ENCODE measurements around the gene DGLUCY. TPM values are rescaled to one million over a fixed set of nuclear protein-coding genes. Genes with fewer than 3 reads are reported as not detected.

Gene DGLUCY
- total and polyA plus RNA-seq, 2 of the 13 experiments (the other 11 are each of a cell fraction or from before 2014, with no cell fraction given): 14.8 to 36.3 TPM

GRCh38 chr14:91229743-91230200 lies 115.9 kb downstream of the DGLUCY start:
- TF ChIP-seq ATF2 (CRISPR knock-in tag; IDR thresholded peaks at IDR 0.05) (no peak), ZNF296 (CRISPR knock-in tag; conservative IDR thresholded peaks at IDR 0.05) (no peak), ZMYM4 (CRISPR knock-in tag; IDR thresholded peaks at IDR 0.05) (no peak), CEBPB (IDR thresholded peaks at IDR 0.05; ENCODE audit: borderline replicate concordance, low read depth, low read length) (no peak), GMEB1 (CRISPR knock-in tag; IDR thresholded peaks at IDR 0.05; ENCODE audit: borderline replicate concordance) (no peak), ZNF451 (CRISPR knock-in tag; IDR thresholded peaks at IDR 0.05) (no peak), THRA (CRISPR knock-in tag; IDR thresholded peaks at IDR 0.05; ENCODE audit: borderline replicate concordance) (no peak), ZNF556 (CRISPR knock-in tag; IDR thresholded peaks at IDR 0.05; ENCODE audit: borderline replicate concordance) (no peak), SSRP1 (CRISPR knock-in tag; IDR thresholded peaks at IDR 0.05) (no peak), MAF1 (CRISPR knock-in tag; IDR thresholded peaks at IDR 0.05; ENCODE audit: borderline replicate concordance) (no peak), USF2 (IDR thresholded peaks at IDR 0.05; ENCODE audit: low read depth, low read length) (no peak), USF2 (CRISPR knock-in tag; IDR thresholded peaks at IDR 0.05; ENCODE audit: borderline replicate concordance) (no peak), RFXANK (CRISPR knock-in tag; IDR thresholded peaks at IDR 0.05) (no peak), FOXJ3 (CRISPR knock-in tag; IDR thresholded peaks at IDR 0.05; ENCODE audit: borderline replicate concordance) (no peak), ISL2 (CRISPR knock-in tag; IDR thresholded peaks at IDR 0.05) (no peak), ZNF580 (CRISPR knock-in tag; IDR thresholded peaks at IDR 0.05; ENCODE audit: borderline replicate concordance, low read depth) (no peak)
- no peak overlapping the region for H3K4me2 ChIP-seq (ENCODE audit: low read depth, low read length)
- H4K20me1 ChIP-seq (ENCODE audit: insufficient read depth, low read length): no peaks in the 10 kb centered on the region
- H3K79me2 ChIP-seq (ENCODE audit: insufficient read depth, low read length): no peaks in the 10 kb centered on the region
- 88% methylated on average over 5 of the region's 6 CpGs for WGBS (ENCODE audit: low lambda C conversion rate)
- no peaks in the 10 kb centered on the region for H3K4me1 ChIP-seq (ENCODE audit: insufficient read depth, low read length)
- in situ Hi-C loops (cut with HindIII; ENCODE audit: extremely low pct_ligation_motif_present, low pct_unique_long_range_greater_than_20kb) (no loop called here), intact Hi-C loops (cut with micrococcal nuclease; ENCODE audit: unreplicated experiment) (no loop called here)
- no peak for FAIRE-seq
- POLR2A ChIA-PET: no interaction called here
- no peak overlapping the region for H3K9ac ChIP-seq (ENCODE audit: insufficient read depth, low read depth, low read length)
- no peak for DNase-seq (ENCODE audit: low spot score)
- H3K27ac ChIP-seq (ENCODE audit: extremely low read length, insufficient read depth, low read length): no peak overlapping the region
- H3K36me3 ChIP-seq (replicated peaks in 1 of 2; ENCODE audit: control insufficient read depth in 1 of 2, insufficient read depth in 2 of 2, low read length in 2 of 2): no peaks in the 10 kb centered on the region
- no TSS peak for BruUV-seq (replicated peaks)
- H2AFZ ChIP-seq (ENCODE audit: low read length): no peak overlapping the region
- CTCF ChIA-PET (ENCODE audit: low intra/inter-chr PET ratio, low total read pairs): no interaction called here
- H3K27me3 ChIP-seq (ENCODE audit: control insufficient read depth in 1 of 2, insufficient read depth in 2 of 2, low read length in 2 of 2): no peaks in the 10 kb centered on the region
- no peaks in the 10 kb centered on the region for H3K9me3 ChIP-seq (ENCODE audit: low read length)
- H3K4me3 ChIP-seq (replicated peaks in 1 of 3; ENCODE audit: insufficient read depth in 1 of 3, low read depth in 2 of 3, low read length in 3 of 3): no peak overlapping the region
- ATAC-seq: no peak

Data from HepG2 (cell line).